H4 (cell line): ENCODE data around the gene PRKN. TPM values are rescaled to one million over a fixed set of nuclear protein-coding genes. Genes with fewer than 3 reads are reported as not detected.
A peak's percentile ranks its signal among the peaks of the same experiment; 100 is the strongest.

Source experiments
- DNase-seq: peaks from one replicate; pipeline ENCODE4 v3.0.0-alpha.2; 2015; ENCODE audit warnings: low spot score
- total RNA-seq: library from RNA; depleted of rRNA; stranded (reverse); fragments of >200 nt; shearing (Covaris generic); gene quantifications from 2 replicates; pipeline ENCODE4 v1.2.3, GENCODE V29; 2014

Gene PRKN
- total RNA-seq, 1 experiment from 2014 or later: 0.19 TPM

GRCh38 chr6:161395716-161396231, 1331.8 kb downstream of the PRKN start:
- no peak for DNase-seq

GRCh38 chr6:161394437-161394836, 1333.1 kb downstream of the PRKN start:
- DNase-seq: no peak

- peak; percentile 73 for DNase-seq
These were observed 1333.7 kb downstream of the PRKN start for GRCh38 chr6:161393839-161394364.

GRCh38 chr6:161393292-161393691, 1334.3 kb downstream of the PRKN start:
- no peak for DNase-seq

GRCh38 chr6:161389756-161390155, 1337.8 kb downstream of the PRKN start:
- no peak for DNase-seq

- no peak for DNase-seq
These were observed 1343.6 kb downstream of the PRKN start for GRCh38 chr6:161383951-161384350.

- DNase-seq: no peak
These were observed 1347.6 kb downstream of the PRKN start for GRCh38 chr6:161379834-161380582.

- no peak for DNase-seq
These were observed 1349.5 kb downstream of the PRKN start for GRCh38 chr6:161378115-161378514.

GRCh38 chr6:161377116-161377515, 1350.5 kb downstream of the PRKN start:
- no peak for DNase-seq

GRCh38 chr6:161376367-161376766, 1351.2 kb downstream of the PRKN start:
- no peak for DNase-seq

GRCh38 chr6:161374971-161375873, 1352.3 kb downstream of the PRKN start:
- DNase-seq: no peak

GRCh38 chr6:161373905-161374451, 1353.6 kb downstream of the PRKN start:
- DNase-seq: peak; percentile 27

- no peak for DNase-seq
These were observed 1355.2 kb downstream of the PRKN start for GRCh38 chr6:161372422-161372793.

GRCh38 chr6:161370880-161371279, 1356.7 kb downstream of the PRKN start:
- peak; percentile 63 for DNase-seq

- peak; percentile 82 for DNase-seq
These were observed 1358.2 kb downstream of the PRKN start for GRCh38 chr6:161369339-161369738.

GRCh38 chr6:161368514-161368913, 1359.1 kb downstream of the PRKN start:
- DNase-seq: no peak

- no peak for DNase-seq
These were observed 1360.1 kb downstream of the PRKN start for GRCh38 chr6:161367472-161367871.

- DNase-seq: no peak
These were observed 1361.2 kb downstream of the PRKN start for GRCh38 chr6:161366301-161366923.

GRCh38 chr6:161365633-161366032, 1361.9 kb downstream of the PRKN start:
- no peak for DNase-seq

GRCh38 chr6:161363286-161363685, 1364.3 kb downstream of the PRKN start:
- DNase-seq: no peak

GRCh38 chr6:161362266-161362665, 1365.3 kb downstream of the PRKN start:
- no peak for DNase-seq

GRCh38 chr6:161361529-161361928, 1366.0 kb downstream of the PRKN start:
- no peak for DNase-seq
